ENCODE results near the gene C12orf60.

Gene C12orf60

DNA sequence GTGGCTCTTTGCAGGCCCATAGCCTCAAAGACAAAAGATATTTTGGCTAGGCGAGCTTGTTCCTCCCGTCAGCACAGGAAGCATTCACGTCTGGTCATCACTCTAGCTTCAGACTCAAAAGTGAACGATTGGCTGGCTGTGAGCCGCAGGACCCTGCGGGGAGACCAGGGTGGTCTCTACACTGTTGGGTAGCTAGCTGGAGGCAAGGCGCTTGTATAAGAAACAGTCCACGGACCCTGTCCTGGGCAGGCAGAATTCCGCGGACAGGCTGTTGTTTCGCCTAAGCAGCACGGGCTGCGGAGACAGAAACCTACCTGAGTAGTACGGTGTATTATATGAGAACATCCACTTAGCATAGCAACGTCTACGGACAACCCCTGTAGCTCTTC lies 29.8 kb upstream of the C12orf60 start:
- no peak for DNase-seq (ENCODE audit: low read depth, low spot score)
- peak overlapping the region; percentile 86 for H3K4me3 ChIP-seq (ENCODE audit: low read depth, low read length)
- in situ Hi-C loops (cut with HindIII; ENCODE audit: low sequenced_read_pairs), result no loop called here
- TF ChIP-seq, protein P1, sequence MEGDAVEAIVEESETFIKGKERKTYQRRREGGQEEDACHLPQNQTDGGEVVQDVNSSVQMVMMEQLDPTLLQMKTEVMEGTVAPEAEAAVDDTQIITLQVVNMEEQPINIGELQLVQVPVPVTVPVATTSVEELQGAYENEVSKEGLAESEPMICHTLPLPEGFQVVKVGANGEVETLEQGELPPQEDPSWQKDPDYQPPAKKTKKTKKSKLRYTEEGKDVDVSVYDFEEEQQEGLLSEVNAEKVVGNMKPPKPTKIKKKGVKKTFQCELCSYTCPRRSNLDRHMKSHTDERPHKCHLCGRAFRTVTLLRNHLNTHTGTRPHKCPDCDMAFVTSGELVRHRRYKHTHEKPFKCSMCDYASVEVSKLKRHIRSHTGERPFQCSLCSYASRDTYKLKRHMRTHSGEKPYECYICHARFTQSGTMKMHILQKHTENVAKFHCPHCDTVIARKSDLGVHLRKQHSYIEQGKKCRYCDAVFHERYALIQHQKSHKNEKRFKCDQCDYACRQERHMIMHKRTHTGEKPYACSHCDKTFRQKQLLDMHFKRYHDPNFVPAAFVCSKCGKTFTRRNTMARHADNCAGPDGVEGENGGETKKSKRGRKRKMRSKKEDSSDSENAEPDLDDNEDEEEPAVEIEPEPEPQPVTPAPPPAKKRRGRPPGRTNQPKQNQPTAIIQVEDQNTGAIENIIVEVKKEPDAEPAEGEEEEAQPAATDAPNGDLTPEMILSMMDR (IDR thresholded peaks at IDR 0.05; ENCODE audit: low read depth, low read length), result no peak

- TF ChIP-seq, protein P1 (IDR thresholded peaks at IDR 0.05; ENCODE audit: low read depth, low read length), result no peak
- peak; percentile 97 for DNase-seq (ENCODE audit: low read depth, low spot score)
- in situ Hi-C loops (cut with HindIII; ENCODE audit: low sequenced_read_pairs), result no loop called here
- peak overlapping the region; percentile 86 for H3K4me3 ChIP-seq (ENCODE audit: low read depth, low read length)
Observed at GRCh38 chr12:14774074-14774905, 29.2 kb upstream of the C12orf60 start.

DNA sequence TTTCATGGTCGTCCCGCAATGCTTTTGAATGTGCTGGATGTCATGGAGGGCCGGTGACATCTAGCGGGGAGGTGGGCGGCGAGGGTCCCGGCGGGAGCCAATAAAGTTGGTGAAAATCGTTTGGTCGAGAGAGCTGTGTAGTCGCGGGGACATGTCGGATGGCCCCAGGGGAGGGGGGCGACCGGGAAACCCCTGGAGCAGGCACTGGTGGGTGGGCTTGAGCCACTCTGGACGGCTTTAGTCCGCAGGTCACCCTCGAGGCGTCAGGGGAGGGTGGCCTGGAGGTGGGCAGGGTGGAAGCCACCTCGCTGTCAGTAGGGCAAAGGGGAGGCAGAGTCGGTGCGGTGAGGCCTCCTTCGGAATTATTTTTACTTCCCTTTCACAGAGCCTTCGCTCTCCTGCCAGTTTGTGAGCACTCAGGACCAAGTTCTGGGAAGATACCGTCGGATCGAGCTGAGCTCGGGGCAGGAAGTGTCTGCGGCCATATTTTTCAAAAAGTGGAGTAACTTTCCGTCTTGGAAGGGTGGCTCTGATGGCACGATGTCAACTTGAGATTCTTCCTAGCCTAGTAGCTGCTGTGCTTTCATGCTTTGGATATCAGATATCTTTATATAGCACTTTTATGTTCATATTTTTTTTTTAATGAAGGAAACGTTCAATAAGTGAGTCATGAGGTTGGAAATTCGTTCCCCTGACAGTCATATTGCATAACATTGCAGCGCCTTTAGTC lies 28.4 kb upstream of the C12orf60 start:
- in situ Hi-C loops (cut with HindIII; ENCODE audit: low sequenced_read_pairs), result no loop called here
- peak; percentile 59 for DNase-seq (ENCODE audit: low read depth, low spot score)
- TF ChIP-seq, protein P1 (IDR thresholded peaks at IDR 0.05; ENCODE audit: low read depth, low read length), result no peak
- H3K4me3 ChIP-seq (ENCODE audit: low read depth, low read length), result peak overlapping the region; percentile 86

- no peak for DNase-seq (ENCODE audit: low read depth, low spot score)
Observed at GRCh38 chr12:14775636-14775980, 27.9 kb upstream of the C12orf60 start.

GRCh38 chr12:14776236-14776961 lies 27.1 kb upstream of the C12orf60 start:
- in situ Hi-C loops (cut with HindIII; ENCODE audit: low sequenced_read_pairs), result no loop called here
- no peak overlapping the region for H3K4me3 ChIP-seq (ENCODE audit: low read depth, low read length)
- no peak for DNase-seq (ENCODE audit: low read depth, low spot score)
- TF ChIP-seq, protein P1 (IDR thresholded peaks at IDR 0.05; ENCODE audit: low read depth, low read length), result peak; percentile 18

More at GRCh38 chr12:14775636-14775980, 27.9 kb upstream of the C12orf60 start:
- in situ Hi-C loops (cut with HindIII; ENCODE audit: low sequenced_read_pairs), result no loop called here
- H3K4me3 ChIP-seq (ENCODE audit: low read depth, low read length), result peak overlapping the region; percentile 86
- TF ChIP-seq, protein P1 (IDR thresholded peaks at IDR 0.05; ENCODE audit: low read depth, low read length), result no peak

GRCh38 chr12:14777271-14777670 lies 26.2 kb upstream of the C12orf60 start:
- in situ Hi-C loops (cut with HindIII; ENCODE audit: low sequenced_read_pairs), result no loop called here
- no peak for DNase-seq (ENCODE audit: low read depth, low spot score)
- no peak overlapping the region for H3K4me3 ChIP-seq (ENCODE audit: low read depth, low read length)
- TF ChIP-seq, protein P1 (IDR thresholded peaks at IDR 0.05; ENCODE audit: low read depth, low read length), result no peak
